ENCODE results near the gene SAG. TPM values are rescaled to one million over a fixed set of nuclear protein-coding genes. Genes with fewer than 3 reads are reported as not detected.
"Not testable (repeated sequence)": the region's sequence is repeated elsewhere in the genome, so short reads cannot be mapped to it uniquely, and the experiment has no call there.

The SAG gene
- total RNA-seq, 1 experiment from 2014 or later = not detected

DNA sequence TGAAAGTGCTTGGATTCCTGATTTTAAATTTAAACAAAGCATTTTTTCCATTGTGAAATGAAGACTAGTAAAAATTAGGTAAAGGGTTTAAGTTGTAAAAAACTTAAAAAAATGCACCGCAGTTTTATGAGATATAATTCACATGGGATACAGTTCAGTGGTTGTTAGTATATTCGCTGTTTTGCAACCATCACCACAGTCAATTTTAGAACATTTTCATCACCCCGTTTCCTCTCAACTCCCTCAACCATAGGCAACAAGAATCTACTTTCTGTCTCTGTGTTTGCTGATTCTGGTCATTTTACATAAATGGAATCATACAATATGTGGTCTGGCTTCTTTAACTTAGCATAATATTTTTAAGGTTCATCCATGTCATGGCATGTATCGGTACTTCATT, 50.7 kb downstream of the SAG start:
- Histone ChIP-seq H3K4me3 (no peak overlapping the region), H3K27me3 (no peaks in the 10 kb centered on the region), H3K9me3 (no peaks in the 10 kb centered on the region), H3K36me3 (peaks cover 18% of the 10 kb centered on the region)
- DNase-seq = no peak

- Histone ChIP-seq H3K4me3 (no peak overlapping the region), H3K9me3 (peaks cover 3% of the 10 kb centered on the region; the same call in 1 of the 2 replicates), H3K27me3 (no peaks in the 10 kb centered on the region), H3K36me3 (peaks cover 25% of the 10 kb centered on the region)
- no peak for DNase-seq
Measured at GRCh38 chr2:233358947-233359346, 51.3 kb downstream of the SAG start.

DNA sequence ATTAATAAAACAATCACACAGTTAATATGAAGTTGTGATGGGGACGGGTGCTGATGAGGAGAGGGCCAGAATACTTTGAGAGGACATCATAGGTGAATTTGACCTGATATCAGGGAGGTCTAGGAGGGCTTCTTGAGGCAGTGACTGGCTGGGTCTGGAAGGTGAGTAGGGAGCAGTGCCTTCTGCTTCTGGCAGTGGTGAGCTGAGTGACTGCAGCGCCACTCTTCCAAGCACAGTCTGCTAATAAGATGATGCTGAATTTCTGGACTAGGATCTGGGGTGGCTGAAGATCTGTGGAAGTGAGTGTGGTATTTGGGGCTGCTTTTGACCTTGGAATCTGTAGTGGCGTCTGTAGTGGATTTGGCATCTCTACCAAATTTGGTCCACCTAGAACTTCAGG, 52.2 kb downstream of the SAG start:
- no peak overlapping the region for H3K4me3 ChIP-seq
- no peak for DNase-seq
- peaks cover 30% of the 10 kb centered on the region for H3K36me3 ChIP-seq
- peaks cover 7% of the 10 kb centered on the region for H3K9me3 ChIP-seq
- H3K27me3 ChIP-seq = no peaks in the 10 kb centered on the region

DNA sequence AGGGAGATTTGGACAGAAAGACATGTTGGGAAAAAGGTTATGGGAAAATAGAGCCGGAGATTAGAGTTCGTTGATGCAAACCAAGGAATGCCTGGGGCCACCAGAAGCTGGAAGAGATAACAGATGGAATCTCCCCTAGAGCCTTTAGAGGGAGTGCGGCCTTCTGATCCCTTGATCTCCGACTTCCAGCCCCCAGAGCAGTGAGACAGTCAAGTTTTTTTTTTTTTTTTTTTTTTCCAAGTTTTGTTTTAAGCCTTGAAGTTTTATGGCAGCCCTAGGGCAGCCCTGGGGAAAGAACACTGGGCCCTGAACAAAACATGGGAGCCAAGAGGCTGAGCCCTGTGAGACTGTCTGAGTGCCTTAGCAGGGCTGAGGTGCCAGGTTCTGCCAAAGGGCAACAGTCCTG, 53.2 kb downstream of the SAG start:
- H3K9me3 ChIP-seq = peaks cover 7% of the 10 kb centered on the region
- no peak overlapping the region for H3K4me3 ChIP-seq
- no peak for DNase-seq
- H3K27me3 ChIP-seq = no peaks in the 10 kb centered on the region
- H3K36me3 ChIP-seq = peaks cover 28% of the 10 kb centered on the region

- Histone ChIP-seq H3K4me3 (no peak overlapping the region), H3K27me3 (no peaks in the 10 kb centered on the region), H3K36me3 (peaks cover 26% of the 10 kb centered on the region), H3K9me3 (peaks cover 7% of the 10 kb centered on the region)
- no peak for DNase-seq
Measured at GRCh38 chr2:233361297-233361696, 53.7 kb downstream of the SAG start.

DNA sequence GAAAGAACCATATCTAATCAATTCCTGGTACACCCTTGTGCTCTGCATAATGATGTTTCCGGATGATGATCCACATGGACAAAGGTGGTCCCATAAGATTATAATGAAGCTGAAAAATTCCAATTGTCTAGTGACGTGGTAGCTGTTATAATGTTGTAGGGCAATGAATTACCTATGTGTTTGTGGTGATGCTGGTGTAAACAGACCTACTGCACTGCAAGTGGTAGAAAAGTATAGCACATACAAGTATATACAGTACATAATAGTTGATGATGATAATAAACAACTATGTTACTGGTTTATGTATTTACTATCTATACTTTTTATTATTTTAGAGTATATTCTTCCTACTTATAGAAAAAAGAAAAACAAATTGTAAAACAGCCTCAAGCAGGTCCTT, 55.1 kb downstream of the SAG start:
- no peak overlapping the region for H3K4me3 ChIP-seq
- peaks cover 26% of the 10 kb centered on the region for H3K36me3 ChIP-seq
- DNase-seq = no peak
- H3K9me3 ChIP-seq = peaks cover 7% of the 10 kb centered on the region
- H3K27me3 ChIP-seq = no peaks in the 10 kb centered on the region

GRCh38 chr2:233363744-233364235, 56.2 kb downstream of the SAG start:
- Histone ChIP-seq H3K9me3 (peaks cover 7% of the 10 kb centered on the region), H3K36me3 (peaks cover 21% of the 10 kb centered on the region), H3K4me3 (no peak overlapping the region), H3K27me3 (no peaks in the 10 kb centered on the region)
- no peak for DNase-seq

DNA sequence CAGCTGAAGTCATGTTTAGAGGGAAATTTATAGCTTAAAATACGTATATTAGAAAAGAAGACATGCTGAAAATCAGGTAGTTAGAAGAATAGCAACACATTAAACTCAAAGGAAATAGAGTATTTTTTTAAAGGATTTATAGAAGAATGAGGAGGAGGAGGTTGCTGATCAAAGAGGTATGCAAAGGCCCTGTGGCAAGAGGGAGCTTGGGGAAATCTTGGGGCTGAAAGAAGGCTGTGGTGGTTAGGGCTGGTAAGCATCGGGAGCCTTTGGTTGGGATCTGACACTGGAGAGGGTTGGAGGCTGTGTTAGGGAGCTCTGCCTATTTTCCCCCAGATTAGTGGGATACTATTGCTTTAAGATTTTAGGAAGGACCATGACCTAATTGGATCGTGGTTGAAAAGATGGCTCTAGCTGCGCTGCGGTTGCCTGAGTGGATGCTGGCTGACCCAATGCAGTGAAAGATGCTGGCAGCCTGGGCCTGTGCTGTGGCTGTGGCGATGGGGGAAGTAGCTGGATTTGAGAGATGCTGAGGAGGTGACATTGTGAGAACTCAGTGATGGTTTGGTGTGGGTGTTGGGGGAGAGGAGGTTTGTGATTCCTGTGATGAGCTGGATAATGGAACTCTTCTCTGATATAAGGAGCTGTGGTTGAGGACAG, 58.4 kb downstream of the SAG start:
- peaks cover 21% of the 10 kb centered on the region for H3K36me3 ChIP-seq
- no peaks in the 10 kb centered on the region for H3K27me3 ChIP-seq
- H3K4me3 ChIP-seq = no peak overlapping the region
- H3K9me3 ChIP-seq = peaks cover 7% of the 10 kb centered on the region
- no peak for DNase-seq

DNA sequence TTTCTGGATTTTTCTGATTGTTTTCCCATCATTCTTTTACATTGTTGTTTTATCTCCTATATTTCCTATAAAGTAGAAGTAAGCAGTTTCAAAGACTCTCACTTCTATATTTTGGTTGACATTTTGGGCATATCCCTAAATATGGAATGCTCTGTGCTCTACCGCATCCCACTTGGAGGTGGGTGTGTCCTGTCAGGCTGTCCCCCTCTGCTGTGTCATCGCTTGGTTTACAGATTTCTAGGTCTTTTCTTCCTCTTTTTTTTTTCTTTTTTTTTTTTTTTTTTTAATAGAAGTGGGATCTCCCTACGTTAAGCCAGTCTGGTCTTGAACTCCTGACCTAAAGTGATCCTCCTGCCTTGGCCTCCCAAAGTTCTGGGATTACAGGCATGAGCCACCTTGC, 60.0 kb downstream of the SAG start:
- no peaks in the 10 kb centered on the region for H3K27me3 ChIP-seq
- H3K9me3 ChIP-seq = peaks cover 7% of the 10 kb centered on the region
- no peak overlapping the region for H3K4me3 ChIP-seq
- peaks cover 24% of the 10 kb centered on the region for H3K36me3 ChIP-seq
- no peak for DNase-seq

DNA sequence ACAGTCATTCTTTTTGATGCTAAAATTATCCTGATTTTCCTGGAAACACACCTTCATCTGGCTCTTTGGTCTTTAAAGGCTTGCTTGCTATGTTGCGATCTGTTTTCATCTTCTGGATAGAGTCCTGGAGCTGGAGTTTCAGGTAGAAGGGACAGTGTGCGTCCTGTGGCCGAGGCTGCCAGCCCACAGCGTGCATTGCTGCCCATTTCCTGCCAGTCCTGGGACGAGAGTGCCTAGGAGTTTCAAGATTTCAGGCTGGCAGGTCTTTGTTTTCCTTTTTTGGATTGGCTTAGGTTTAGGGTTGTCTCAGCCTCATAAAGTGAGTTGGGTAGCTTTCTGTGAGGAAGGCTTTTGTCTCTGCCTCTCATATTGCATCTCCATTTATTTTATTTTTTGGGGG, 61.1 kb downstream of the SAG start:
- Histone ChIP-seq H3K36me3 (peaks cover 15% of the 10 kb centered on the region), H3K27me3 (no peaks in the 10 kb centered on the region), H3K9me3 (peaks cover 6% of the 10 kb centered on the region), H3K4me3 (no peak overlapping the region)
- no peak for DNase-seq

DNA sequence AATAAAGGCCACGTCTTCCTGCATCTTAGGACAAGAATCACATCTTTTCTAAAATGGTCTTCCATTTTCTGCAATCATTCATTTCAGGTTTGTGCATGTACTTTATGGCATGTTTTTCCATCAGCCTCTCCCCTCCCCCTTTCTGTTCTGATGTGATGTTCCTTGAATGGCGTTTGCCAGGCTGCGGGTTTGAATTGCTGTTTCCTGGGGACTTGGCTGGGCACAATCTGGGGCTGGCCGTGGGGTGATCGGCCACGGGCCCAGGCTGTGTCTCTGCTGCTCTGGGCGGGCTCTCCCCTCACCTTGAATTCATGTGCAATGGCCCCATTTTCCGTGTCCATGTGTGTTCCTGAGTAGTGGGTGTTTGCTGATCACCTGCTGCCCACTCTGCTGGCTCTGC, 61.8 kb downstream of the SAG start:
- Histone ChIP-seq H3K36me3 (peaks cover 7% of the 10 kb centered on the region), H3K4me3 (no peak overlapping the region), H3K27me3 (no peaks in the 10 kb centered on the region), H3K9me3 (peaks cover 2% of the 10 kb centered on the region; the same call in 1 of the 2 replicates)
- no peak for DNase-seq

DNA sequence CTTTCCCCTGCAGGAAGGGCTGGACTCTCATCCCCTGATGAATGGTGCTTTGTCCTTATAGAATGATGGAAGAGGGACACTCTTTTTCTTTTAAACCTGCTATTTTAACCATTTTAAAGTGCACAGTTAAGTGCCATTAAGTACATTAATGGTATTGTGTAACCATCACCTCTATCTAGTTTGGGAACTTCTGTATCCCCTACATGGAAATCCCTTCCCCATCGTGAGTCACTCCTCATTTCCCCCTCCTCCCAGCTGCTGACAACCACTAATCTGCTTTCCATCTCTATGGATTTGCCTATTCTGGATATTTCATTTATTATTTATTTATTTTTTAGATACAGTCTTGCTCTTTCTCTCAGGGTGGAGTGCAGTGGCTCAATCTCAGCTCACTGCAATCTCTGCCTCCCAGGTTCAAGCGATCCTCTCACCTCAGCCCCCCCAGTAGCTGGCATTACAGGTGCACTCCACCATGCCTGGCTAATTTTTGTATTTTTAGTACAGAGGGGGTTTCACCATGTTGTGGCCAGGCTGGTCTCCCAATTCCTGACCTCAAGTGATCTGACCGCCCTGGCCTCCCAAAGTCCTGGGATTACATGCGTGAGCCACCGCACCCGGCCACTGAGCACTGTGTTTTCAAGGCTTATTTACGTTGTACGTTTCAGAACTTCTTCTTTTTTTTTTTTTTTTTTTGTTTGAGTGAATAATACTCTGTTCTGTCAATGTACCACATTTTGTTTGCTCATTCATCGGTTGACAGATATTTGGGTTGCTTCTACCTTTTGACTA, 62.5 kb downstream of the SAG start:
- DNase-seq = no peak
- Histone ChIP-seq H3K27me3 (no peaks in the 10 kb centered on the region), H3K36me3 (peaks cover 7% of the 10 kb centered on the region)

GRCh38 chr2:233371641-233372040, 64.0 kb downstream of the SAG start:
- H3K27me3 ChIP-seq = no peaks in the 10 kb centered on the region
- no peaks in the 10 kb centered on the region for H3K9me3 ChIP-seq
- peaks cover 7% of the 10 kb centered on the region; the same call in 1 of the 2 replicates for H3K36me3 ChIP-seq
- no peak overlapping the region for H3K4me3 ChIP-seq
- DNase-seq = no peak

More for the DNA sequence above, 62.5 kb downstream of the SAG start:
- H3K4me3 ChIP-seq = no peak overlapping the region
- H3K9me3 ChIP-seq = no peaks in the 10 kb centered on the region

- Histone ChIP-seq H3K9me3 (no peaks in the 10 kb centered on the region), H3K36me3 (peaks cover 11% of the 10 kb centered on the region), H3K27me3 (no peaks in the 10 kb centered on the region), H3K4me3 (no peak overlapping the region)
- DNase-seq = no peak
Measured at GRCh38 chr2:233372855-233373254, 65.2 kb downstream of the SAG start.

GRCh38 chr2:233373316-233373715, 65.7 kb downstream of the SAG start:
- DNase-seq = no peak
- H3K9me3 ChIP-seq = no peaks in the 10 kb centered on the region
- H3K36me3 ChIP-seq = peaks cover 11% of the 10 kb centered on the region
- H3K4me3 ChIP-seq = no peak overlapping the region
- H3K27me3 ChIP-seq = no peaks in the 10 kb centered on the region

DNA sequence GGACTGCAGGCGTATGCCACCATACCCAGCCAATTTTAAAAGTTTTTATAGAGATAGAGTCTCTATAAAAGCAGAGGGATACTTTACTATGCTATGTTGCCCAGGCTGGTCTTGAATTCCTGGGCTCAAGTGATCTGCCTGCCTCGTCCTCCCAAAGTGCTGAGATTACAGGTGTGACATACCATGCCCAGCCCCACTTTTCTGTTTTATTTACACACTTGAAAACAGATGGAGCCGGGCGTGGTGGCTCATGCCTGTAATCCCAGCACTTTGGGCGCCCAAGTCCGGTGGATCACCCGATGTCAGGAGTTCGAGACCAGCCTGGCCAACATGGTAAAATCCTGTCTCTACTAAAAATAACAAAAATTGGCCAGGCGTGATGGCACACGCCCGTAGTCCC, 67.2 kb downstream of the SAG start:
- H3K9me3 ChIP-seq, DNase-seq, H3K27me3 ChIP-seq, H3K4me3 ChIP-seq: not testable (repeated sequence)
- H3K36me3 ChIP-seq = peaks cover 11% of the 10 kb centered on the region

- H3K4me3 ChIP-seq = no peak overlapping the region
- peaks cover 11% of the 10 kb centered on the region for H3K36me3 ChIP-seq
- H3K27me3 ChIP-seq = no peaks in the 10 kb centered on the region
- DNase-seq = no peak
- no peaks in the 10 kb centered on the region for H3K9me3 ChIP-seq
Measured at GRCh38 chr2:233375490-233376314, 68.1 kb downstream of the SAG start.

All from MG63 (cell line).